Measurements from ENCODE around the gene UBAC2.

UBAC2 gene

DNA sequence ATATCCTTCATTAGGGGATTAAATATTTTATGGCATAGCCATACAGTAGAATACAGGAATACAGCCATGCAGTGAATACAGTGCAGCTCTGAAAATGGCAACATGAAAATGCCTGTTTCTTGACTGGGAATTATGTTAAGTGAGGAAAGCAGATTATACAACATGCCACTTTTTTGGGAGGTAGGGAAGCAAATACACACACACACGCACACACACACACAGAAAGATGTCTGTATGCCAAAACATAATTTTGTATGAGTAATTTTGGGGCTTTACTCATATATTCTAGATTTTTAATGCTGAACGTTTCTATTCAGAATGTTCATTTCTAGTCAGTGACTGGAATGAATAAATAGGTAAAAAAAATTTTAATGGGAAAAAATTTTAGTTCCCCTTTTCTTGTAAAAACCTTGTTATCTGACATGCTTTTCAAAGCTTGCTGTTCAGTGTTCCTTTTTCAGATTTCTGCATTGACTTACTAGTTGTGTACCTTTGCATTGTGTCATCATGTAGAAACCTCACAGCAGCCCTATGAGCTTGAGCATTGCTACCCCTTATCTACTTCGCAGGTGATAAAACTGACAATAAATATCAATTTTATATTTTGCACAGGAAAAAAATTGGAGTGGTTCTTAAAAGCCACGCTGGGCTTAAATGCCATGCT is 98.7 kb downstream of the UBAC2 start:
- no peak for DNase-seq

DNA sequence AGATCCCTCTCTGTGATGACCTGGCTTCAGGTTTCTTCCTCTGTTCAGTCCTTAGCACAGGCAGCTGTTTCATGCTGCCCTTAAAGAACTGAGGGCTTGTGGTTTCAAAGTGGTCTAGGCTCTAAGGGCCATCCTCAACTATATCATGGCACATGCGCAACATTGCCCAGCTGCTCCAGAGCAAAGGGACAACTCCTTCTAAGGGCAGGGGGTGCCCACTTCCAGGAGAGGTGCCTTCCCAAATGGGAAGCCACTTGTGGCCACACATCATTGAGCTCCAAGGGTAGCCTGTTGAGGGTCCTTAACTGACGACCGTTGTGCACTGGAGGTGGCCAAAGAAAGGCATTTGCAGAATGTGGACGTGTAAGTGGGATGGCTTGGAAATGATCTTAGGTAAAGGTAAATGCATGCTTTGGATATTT is 99.3 kb downstream of the UBAC2 start:
- no peak for DNase-seq

DNA sequence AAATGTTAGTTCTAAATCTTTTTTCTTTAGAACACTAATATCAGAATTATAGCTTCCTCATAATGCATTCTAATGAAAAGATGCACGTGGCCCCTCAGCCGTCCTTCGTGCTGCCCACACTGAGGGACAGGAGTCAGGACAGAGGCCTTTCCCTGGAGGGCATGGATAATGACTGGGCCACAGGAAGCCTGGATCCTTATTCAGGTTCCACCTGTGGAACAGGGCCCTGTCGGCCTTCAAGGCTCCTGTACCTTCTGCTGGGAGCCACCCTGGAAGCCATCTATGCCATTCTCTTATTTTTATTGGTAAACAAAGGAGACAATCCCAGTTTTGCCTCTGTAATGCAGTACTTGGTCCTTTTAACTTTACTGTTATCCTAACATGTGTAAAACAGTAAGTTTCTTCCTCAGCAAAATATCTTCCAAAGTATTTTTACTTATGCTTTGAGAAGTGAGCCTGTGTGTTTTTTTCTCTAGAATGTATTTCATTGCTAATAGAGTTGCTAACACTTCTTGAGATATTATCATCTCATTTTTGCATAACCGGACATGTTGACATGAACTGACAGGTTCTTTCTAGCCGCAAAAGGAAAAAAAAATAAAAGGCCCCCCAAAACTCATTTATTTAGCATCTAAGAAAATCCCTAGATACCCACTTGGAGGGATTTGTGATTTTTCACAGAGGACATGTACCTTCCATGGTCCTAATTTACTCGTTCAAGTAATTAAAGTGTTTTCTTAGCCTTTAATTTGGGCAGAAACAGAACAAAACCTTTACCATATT is 100.6 kb downstream of the UBAC2 start:
- DNase-seq, result no peak

DNA sequence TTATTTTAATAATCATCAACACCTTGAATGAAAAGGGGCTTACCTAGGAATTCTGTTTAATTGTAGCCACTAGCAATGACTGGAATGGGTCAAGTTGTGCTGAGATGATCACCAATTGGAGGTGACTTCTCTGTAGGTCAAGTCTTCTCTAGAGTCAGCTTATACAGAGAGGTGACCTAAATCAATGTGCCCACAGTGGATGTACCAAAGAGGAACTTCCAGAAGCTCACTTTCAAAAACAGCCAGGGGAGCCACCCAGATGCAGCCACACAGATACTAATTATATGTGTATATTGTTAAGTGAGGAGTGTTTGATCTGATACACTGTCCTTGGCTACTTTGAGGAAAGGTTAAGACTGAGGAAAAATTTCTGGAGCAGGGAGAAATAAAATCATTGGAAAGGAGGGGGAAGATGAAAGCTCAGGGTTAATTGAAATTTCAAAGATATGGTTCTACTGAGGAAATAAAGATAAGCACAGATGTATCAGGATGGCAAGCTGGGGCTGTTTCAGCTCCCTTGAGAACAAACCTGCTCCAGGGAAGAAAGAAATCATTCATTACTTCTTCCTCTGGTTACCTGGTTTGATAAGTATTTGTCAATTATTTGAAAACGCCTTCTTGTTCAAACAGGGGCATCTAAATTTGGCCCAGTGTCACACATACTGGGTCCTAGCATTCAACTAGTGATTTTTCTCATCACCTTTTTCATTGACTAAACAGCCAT is 101.4 kb downstream of the UBAC2 start:
- DNase-seq, result no peak

DNA sequence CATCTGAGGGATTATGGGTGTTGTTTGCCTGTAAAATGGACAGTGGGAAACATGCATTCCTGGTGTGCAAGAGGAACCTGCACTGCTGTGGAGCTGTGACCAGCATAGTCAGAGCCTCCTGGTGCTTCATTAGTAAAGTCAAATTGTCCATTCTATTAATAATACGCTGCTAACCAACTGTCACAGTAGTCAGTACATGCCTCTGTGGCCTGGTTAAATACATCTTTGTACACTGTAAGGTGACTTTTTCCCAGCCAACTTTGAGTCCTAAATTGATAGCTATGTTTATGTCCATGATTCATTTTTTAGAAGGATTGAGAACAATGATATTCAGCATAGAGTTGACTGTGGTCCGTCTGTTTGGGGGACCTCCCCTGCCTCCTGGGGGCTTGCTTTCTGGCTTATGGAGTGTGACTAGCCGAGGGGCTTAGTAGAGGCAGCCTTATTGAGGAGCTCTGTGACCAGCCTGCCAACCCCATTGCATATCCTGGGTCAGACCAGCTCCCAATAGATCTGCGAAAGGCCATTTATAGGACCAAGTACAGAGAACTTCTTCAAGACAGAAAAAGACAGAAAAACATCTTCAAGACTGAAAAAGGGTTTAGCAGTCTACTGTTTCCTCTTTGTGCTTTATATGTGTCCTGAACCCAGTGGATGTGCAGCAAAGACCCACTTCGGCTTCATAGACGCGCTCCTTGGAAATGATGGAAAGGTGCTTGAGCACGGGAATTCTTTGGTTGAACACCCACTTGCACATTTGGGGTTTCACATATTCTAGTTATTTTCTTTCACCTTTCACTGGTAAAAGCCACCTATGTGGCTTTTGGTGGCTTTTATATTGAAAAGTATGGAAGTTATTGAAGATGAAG is 102.2 kb downstream of the UBAC2 start:
- no peak for DNase-seq

DNA sequence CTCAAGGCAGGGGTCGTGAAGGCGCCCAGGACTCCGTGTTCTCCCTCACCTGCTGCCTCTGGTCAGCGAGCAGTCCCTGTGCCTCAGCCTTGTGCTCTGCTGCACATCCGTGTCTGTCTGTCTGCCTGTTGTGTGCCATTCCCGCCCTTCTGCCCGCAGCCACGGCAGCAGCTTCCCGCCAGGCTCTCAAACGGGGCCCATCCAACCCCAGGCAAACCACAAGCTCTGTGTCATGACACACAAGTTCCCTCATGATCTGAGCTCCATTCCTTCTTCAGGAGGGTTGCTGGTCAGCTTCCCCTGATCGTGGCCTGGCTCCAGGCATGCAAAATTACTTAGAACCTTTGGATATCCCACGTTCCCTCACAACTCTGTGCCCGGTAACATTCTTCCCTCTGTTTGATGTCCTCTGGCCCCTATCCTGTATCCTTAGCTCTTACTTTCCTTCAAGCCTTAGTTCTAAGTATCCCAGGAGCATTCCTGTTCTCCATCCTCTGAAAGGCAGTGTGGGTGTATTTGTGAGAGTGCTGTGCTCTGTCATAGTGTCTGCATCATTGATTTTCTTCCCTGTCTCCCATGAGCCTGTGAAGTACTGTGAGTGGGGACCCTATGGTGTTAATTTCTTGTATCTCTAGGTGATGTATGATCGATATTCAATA is 103.3 kb downstream of the UBAC2 start:
- no peak for DNase-seq

DNA sequence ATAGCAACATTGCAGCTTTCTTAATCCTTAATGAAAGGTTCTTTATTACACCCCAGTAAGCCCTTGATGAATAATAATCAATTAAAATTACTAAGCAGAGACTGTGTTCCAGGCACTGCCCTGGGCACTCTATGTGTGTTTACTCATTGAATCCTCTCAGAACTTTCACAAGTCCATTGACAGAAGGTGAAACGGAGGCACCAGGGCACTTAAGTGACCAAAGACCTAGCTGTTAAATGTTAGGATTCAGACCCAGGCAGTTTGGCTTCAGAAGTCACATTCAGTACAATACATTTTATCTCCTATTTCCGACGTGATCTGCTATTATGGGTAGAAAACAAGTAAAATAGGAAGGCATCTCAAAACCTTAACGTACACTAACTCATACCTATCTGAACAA is 103.9 kb downstream of the UBAC2 start:
- no peak for DNase-seq

DNA sequence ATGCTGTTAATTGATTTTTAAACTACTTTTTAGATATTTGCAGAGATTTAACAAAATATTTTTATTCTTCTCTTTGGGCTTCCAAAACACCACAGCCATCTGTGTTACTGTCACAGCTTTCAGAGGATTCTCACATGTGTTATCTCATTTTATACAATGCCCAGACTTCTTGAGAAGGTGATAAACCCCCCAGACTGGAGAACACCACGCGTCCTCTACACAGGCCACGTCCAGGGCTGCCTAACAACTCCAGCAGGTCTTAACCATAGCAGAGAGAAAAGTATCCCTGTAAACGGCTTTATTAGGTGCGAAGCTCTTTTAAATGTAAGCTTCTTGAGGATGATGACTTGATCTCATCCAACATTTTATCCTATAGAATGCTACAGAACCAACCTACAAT is 104.5 kb downstream of the UBAC2 start:
- no peak for DNase-seq

DNA sequence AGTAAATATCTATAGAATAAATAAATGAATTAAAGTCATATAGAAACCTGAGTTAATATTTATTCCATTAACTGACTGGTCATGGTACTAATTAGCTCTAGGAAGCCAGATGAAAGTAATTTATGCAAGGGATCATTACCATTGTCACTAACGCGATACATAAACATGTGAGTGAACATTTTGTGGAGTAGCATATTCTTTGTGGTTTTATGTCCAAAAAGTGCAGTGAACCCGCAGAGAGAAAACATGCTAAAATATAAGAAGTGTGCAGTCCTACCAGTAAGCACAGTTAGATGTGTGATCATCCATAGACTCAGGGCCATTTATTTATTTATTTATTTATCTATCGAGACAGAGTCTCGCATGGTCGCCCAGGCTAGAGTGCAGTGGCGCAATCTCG is 104.9 kb downstream of the UBAC2 start:
- no peak for DNase-seq

DNA sequence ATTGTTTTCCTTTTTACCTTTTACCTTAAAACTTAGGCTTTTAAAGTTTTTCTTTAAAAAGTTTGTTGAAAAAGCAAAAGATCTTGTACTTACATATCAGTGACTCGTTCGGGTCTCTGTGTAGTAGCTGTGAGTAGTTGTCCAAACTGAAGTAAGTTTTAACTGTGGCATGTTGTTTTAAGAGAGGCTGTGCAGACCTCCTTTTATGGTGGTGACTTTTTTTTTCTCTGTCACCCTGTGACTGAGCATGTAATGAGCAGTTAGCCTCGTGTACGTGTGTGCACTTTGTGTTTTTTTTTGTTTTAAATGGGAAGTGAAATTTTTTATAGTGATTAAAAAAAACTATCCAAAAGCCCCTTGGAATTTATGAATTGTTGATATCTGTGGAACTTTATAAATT is 106.6 kb downstream of the UBAC2 start, which contains the start of gene GPR183:
Gene GPR183 (minus strand): TSS at position 153 of the 400 bp plus-strand sequence. CDS start 11,254 bp downstream, outside the sequence.
- DNase-seq, result no peak

DNA sequence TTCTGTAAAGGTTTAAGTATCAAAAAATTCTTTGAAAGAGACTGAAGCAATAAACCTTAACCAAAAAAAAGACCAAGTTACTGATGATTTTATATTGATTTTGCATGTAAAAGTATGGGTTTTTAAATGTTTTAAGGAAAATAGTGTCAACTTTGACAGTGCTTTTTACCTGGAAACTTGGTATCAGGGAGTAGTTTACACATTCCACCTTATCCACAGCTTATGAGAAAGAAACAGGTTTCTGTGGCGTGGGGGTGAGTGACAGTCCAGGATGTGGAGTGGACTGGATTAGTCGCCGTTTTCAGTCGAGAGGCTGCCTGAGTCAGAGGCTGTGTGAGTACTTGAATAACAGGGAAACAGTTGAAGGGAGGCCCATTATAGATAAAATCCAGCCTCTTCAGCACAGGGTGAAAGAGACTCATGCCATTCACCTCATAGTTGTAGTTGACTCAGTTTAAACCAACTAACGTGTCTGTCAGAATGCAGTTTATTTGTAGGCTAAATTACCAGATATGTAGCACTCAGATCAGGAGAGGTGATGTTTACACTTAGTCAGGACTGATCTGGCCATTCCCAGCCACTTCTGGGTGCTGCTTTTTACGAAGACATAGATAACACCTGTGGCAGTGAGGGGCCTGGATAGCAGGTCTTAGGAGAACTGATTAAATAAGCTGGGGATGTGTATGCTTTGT is 107.1 kb downstream of the UBAC2 start:
- no peak for DNase-seq

DNA sequence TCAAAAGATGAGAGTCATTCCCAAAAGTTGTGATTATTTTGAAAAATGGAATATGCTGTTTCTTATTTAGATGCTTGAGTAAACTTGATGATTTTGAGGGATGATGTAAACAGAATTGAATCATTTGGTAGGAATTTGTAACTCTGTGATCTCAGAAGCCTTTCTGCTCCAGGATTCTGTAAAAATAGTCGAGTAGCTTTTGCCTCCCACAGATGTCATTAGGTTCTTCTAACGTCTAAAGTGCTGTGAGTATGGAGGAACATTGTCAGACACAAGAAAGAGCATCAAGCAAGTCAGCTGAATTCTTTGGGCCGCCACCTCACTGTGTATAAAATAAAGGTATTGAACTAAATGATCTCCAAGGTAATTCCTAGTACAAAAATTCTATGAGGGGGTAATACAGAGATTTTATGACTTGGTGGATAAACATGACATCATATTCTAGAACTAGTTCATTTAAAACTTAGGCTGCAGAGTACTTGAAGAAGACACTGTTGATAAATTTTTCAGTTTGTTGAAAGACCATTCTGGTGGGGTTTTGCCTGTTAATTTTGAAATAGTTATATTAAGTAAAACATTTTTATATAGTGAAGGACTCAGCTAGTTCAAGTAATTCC is 107.9 kb downstream of the UBAC2 start:
- DNase-seq, result no peak

DNA sequence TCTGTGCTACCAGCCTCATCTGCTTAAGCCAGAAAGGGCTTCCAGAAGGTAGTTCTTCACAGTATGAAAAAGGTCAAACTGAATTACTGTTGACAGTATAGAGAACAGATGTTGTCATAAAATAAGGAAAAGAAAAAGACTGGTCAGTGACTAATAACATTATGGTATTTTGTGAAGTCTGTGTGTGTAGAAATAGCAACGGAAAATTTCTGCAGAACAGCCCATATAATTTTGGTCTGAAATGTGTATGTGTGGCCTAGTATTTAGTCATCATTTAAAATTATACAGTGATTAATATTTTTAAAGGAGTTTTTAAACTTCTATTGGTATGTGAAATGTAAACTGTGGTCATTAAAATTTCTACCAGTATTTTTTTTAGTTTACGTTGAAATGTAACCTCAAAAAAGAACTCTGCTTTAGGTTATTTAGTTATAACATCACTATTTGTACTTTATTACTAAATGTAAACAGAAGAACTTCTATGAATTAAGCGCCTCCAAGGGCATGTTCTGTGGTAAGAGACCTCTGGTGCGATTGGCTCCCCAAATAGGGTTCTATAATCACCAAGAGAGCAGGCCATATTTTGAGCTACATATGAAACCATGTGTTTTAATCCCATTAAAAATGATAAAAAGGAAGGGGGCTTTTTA is 109.9 kb downstream of the UBAC2 start:
- no peak for DNase-seq

DNA sequence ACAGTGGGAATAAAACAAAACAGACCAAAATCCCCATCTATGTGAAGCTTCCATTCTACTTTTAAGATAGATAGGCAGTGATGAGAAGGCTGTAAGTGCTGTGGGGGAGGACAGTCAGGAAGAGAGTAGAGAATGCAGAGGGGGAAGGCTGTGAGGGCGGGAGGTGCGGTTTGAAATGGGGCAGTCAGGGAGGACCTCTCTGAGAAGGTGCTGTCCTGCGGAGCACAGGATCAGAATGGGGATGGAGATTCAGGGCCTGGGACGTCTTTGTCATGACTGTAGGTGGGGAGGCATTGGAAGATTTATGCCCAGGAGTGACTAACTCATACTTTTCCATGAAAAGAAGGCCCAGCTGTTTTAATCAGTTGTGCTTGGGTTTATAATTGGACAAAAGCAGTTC is 110.5 kb downstream of the UBAC2 start:
- DNase-seq, result no peak

DNA sequence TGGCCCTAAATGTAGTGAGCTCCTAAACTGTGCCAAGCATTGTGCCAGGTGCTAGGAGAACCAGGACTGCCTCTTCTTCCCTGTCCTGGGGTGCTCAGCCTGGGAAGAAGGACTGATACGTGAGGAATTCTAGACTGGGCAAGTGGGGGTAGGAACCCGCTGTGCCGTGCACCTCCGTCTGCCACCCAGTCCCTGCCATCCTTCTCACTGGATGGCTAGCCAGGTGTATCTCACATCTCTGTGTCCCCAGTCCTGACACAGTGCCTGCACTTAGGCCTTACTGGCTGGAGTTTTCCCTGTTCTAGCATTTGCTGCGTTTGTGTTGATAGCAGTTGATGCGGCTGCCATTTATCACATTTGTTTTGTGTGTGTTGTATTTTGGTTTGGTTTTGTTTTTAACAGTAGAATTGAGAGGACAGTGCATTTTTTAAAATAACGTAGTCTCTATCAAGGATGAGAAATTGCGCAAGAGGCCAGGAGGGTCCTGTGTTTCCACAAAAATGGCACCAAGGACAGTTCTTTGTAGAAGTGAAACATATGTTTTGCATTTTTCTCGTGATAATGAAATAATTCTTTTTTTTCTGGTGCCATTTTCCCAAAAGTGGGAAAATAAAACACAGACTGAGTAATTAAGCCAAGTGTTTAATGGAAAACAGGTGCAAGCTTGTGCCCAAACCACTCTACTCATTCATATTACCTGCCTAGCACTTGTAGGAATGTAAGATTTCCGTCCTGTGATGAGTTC is 111.3 kb downstream of the UBAC2 start:
- no peak for DNase-seq

DNA sequence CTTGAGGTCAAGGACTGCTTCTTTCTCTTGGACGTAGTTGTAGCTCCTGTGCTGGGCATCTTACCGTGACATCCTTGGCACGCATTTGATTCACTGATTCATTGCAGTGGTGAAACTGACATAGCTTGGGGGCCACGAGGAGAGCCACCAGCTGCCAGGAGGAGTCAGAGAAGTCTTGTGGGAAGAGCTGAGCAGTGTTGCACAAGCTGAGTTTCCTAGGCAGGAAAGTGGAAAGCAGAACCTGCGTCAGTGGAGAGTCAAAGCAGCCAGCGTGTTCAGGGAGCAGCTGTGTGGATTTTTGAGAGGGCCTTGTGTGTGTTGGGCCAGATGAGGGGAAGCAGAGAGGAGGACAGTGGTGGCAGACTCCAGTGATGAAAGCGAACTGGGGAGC is 111.8 kb downstream of the UBAC2 start:
- DNase-seq, result no peak

DNA sequence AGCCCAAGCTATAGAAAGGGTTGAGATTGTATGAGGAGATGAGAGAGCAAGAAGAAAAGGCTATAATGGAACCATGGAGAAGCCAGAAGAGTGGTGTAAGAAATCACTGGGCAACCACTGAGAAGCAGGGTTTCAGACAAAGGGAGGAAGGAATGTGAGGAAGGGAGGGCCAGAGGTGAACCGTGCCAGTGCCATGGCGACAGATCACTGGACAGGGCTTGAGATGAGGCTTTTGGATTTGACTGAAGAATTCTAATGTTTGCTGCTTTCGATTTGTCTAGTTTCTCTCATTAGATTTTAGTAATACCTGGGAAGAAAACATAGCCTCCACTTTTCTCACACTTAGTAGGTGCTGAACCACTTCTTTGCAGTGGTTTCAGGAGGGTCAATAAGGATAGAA is 112.8 kb downstream of the UBAC2 start:
- DNase-seq, result no peak

DNA sequence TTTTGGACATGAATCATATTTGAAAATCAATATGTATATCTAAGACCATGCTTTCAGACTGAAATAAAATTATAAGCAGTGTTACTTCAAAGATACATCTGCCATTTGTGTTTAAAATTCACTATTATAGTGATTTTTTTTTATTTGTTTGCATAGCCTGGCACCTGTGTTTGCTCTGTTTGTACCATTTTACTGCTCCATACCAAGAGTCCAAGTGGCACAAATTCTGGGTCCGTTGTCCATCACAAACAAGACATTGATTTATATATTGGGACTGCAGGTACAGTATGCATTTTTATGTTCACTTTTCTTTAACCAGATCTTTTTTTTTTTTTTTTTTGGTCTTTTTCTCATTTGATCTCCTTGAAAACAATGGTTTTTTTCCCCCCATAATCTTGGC is 113.3 kb downstream of the UBAC2 start:
- DNase-seq, result no peak

DNA sequence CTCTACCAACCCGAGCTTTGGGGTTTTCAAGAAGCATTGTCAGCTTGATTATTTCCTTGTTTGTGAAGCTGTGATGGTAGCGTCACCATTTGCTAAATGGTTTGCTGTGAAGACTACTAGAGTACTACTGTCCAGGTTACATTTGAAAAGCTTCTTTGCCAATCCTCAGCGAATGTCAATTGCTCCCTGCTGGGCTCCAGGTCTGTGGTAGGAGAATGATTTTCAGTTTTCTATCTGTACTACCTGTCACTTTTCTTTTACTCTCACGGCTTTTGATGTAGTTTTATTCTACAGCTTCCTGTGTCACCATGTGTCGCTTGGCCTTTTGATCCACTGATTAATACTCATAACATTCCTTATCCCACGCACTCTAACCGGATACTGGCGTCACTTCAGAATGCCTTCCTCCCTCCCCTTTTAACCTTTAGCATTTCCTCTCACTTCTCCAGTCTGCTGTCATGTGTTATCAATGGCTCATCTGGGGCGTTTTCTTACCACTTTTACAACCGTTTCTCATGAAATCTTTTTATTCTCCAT is 114.1 kb downstream of the UBAC2 start:
- no peak for DNase-seq

DNA sequence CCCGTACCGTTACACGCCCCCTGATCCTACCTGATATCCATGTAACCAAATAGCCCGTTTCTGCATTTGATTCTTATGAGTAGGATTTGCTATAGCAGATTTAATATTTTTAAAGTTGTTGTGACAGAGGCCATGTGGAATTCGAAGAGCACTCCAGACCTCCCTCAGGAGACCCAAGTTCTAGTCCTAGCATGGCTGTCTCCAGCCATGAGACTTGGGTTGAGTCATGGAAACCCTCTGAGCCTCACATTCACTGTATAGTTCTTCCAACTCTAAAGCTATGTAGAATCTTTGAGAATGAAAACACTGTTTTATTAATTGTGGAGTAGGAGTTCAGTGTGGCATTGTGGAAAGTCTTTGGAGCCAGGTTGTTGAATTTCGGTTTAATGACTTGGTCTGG is 114.5 kb downstream of the UBAC2 start:
- DNase-seq, result no peak

All from NCI-H1048 (cell line).